Stimulated activated CD4-positive, alpha-beta T cell treated with anti-CD3 and anti-CD28 coated beads, Interleukin-15, amount 100 ng/mL, for 24 hours (primary cell): ENCODE measurements around the gene PTF1A.
"Not testable (repeated sequence)": the region's sequence is repeated elsewhere in the genome, so short reads cannot be mapped to it uniquely, and the experiment has no call there.

Experiments
- DNase-seq: peaks from one replicate; pipeline ENCODE4 v3.0.0-alpha.2; 2020

Gene PTF1A

GRCh38 chr10:23205972-23206642, 14.0 kb downstream of the PTF1A start:
- DNase-seq, result no peak

DNA sequence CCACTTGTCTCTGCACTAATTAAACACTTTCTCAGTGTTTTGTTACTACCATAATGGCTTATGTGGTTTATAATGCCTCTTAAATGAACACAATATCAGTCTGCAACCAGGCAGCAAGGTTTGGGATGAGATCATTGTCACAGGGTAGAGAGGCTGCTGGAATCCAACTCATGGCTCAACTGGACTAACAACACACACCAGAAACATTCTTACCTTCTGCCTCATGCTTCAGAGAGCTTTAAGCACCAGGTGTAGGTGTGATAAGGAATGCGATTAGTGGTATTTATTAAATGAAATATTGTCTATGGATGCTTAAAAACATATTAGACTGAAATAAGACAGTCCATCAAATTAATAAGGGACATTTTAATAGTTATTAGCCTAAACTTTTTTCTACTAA, 25.4 kb downstream of the PTF1A start:
- no peak for DNase-seq

DNA sequence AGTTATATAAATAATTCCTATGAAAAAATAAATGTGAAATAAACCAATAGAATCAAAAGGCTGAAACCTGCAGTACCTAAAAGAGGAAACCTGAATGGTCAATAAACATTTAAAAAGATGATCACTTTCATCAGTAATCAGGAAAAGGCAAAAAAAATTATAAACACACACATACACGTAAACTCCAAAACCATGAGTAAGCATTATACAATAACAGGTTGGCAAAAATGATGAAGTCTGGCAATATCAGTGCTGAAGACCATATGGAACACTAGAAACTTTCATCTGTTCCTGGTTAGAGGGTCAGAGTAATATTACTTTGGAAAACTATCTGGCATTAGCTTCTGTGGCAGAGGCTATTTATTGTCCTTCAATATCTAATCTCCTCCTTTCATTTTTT, 38.5 kb downstream of the PTF1A start:
- no peak for DNase-seq

DNA sequence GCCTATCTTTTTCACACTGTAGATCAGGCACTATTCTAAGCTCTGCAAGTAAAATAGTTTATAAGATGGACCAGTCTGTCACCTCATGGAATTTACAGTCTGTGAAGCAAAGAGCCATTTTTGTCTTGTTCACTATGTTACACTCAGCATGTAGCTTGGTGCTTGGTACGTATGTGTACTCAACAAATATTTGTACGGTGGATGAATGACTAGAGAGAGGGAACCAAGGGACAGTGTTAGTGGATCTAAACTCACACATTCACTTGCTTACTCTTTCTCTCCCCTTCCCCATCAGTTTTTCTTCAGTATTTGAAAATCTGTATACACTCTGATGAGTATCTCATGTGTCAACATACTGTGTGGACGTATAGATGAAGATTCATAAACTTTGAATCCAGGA, 45.9 kb downstream of the PTF1A start:
- DNase-seq, result no peak

- DNase-seq, result not testable (repeated sequence)
Observed at GRCh38 chr10:23241779-23242178, 49.7 kb downstream of the PTF1A start.
